ENCODE data around the gene GPRC5C.

- TF ChIP-seq CTCF (IDR thresholded peaks at IDR 0.05) (no peak), POLR2A (IDR thresholded peaks at IDR 0.05) (no peak)
Measured at GRCh38 chr17:74459622-74460021, 27.7 kb downstream of the GPRC5C start.
